GM12878 (cell line): Measurements from ENCODE around the gene PLAAT5. TPM values are rescaled to one million over a fixed set of nuclear protein-coding genes. Genes with fewer than 3 reads are reported as not detected.

Experiments
- ATAC-seq: fragments of 200-7000 bp; cut with Tn5 transposase; 3 replicates; pipeline ENCODE4 v1.9.1; 2020; ENCODE audit warnings: mild to moderate bottlenecking, moderate library complexity
- BruUV-seq: library from RNA; stranded (reverse); fragments of 400-500 nt; replicated peaks from 2 replicates; lab custom pipeline; 2021; lab: Mats Ljungman, UMichigan
- CTCF ChIA-PET: fragments of 300-600 bp; sonication (Branson Sonifier 250); formaldehyde crosslinking; extraction: SDS; loops from one replicate; lab custom pipeline; 2021; ENCODE audit warnings: inconsistent platforms; lab: Yijun Ruan, JAX
- POLR2A ChIA-PET: fragments of 350-600 bp; formaldehyde crosslinking; extraction: SDS; loops from one replicate; lab custom pipeline; 2021; ENCODE audit warnings: inconsistent platforms; lab: Charles Lee
- RAD21 ChIA-PET: fragments of 300-600 bp; sonication (Branson Sonifier 250); formaldehyde crosslinking; loops from one replicate; lab custom pipeline; 2023; ENCODE audit warnings: antibody characterized with exemption; ENCODE audit not compliant: unreplicated experiment; lab: Charles Lee
- SMC1A ChIA-PET: fragments of 300-600 bp; sonication (Branson Sonifier 250); formaldehyde crosslinking; loops from one replicate; lab custom pipeline; 2023; ENCODE audit not compliant: unreplicated experiment, uncharacterized antibody; lab: Charles Lee
- DNase-seq: peaks from one replicate; pipeline ENCODE4 v3.0.0-alpha.2; 2011; ENCODE audit warnings: low read depth, low spot score
- FAIRE-seq: peaks from 3 replicates; lab custom pipeline; 2011; peaks lifted over from hg19 to GRCh38; lab: Jason Lieb, UNC
- H2AFZ ChIP-seq: 2 replicates; pipeline ENCODE4 v1.6.0; 2011; ENCODE audit warnings: low read depth, low read length, control low read depth; ENCODE audit not compliant: control insufficient read depth
- H3K27ac ChIP-seq: 2 replicates; pipeline ENCODE4 v1.5.1; 2011; ENCODE audit warnings: control low read depth; ENCODE audit not compliant: control insufficient read depth, insufficient read depth
- H3K27me3 ChIP-seq, 2 experiments: replicated peaks in 1 of 2; 2 replicates each; pipeline versions ENCODE4 v1.6.0 to v1.6.1; 2011; ENCODE audit warnings: low read length in 1 of 2; ENCODE audit not compliant: control insufficient read depth in 2 of 2, insufficient read depth in 2 of 2
- H3K36me3 ChIP-seq, 2 experiments: 2 replicates each; pipeline ENCODE4 v1.5.1; 2011; ENCODE audit warnings: low read length in 1 of 2; ENCODE audit not compliant: control insufficient read depth in 2 of 2, insufficient read depth in 2 of 2
- H3K4me1 ChIP-seq: 2 replicates; pipeline ENCODE4 v1.6.1; 2011; ENCODE audit warnings: mild to moderate bottlenecking, low read length, moderate library complexity, mixed read lengths; ENCODE audit not compliant: control insufficient read depth, insufficient read depth
- H3K4me2 ChIP-seq: 2 replicates; pipeline ENCODE4 v1.6.0; 2011; ENCODE audit warnings: control low read depth; ENCODE audit not compliant: control insufficient read depth, insufficient read depth
- H3K4me3 ChIP-seq: fragments of 200-600 bp; sonication (generic); 2 replicates; pipeline ENCODE4 v1.5.1; 2016
- H3K79me2 ChIP-seq: 2 replicates; pipeline ENCODE4 v1.6.0; 2011; ENCODE audit warnings: low read length; ENCODE audit not compliant: control insufficient read depth, insufficient read depth
- H3K9ac ChIP-seq: 2 replicates; pipeline ENCODE4 v1.8.0; 2011; ENCODE audit warnings: low read length, control low read depth, mixed read lengths; ENCODE audit not compliant: control insufficient read depth, insufficient read depth
- H3K9me3 ChIP-seq: replicated peaks from 3 replicates; pipeline ENCODE4 v1.5.1; 2011; ENCODE audit warnings: mild to moderate bottlenecking, low read length; ENCODE audit not compliant: control insufficient read depth, insufficient read depth
- H4K20me1 ChIP-seq: 2 replicates; pipeline ENCODE4 v1.6.0; 2011; ENCODE audit not compliant: control insufficient read depth, insufficient read depth
- BACH1 ChIP-seq: fragments of 450-650 bp; IDR thresholded peaks from 2 replicates; pipeline ENCODE4 v1.6.1; 2017; ENCODE audit warnings: mild to moderate bottlenecking, borderline replicate concordance
- DPF2 ChIP-seq: fragments of 450-650 bp; IDR thresholded peaks from 2 replicates; pipeline ENCODE4 v1.6.1; 2017; ENCODE audit warnings: mild to moderate bottlenecking
- GATAD2B ChIP-seq: fragments of 450-650 bp; conservative IDR thresholded peaks from 2 replicates; pipeline ENCODE4 v1.6.1; 2017; ENCODE audit warnings: low read depth, mild to moderate bottlenecking, moderate library complexity
- RAD51 ChIP-seq: fragments of 450-650 bp; IDR thresholded peaks from 2 replicates; pipeline ENCODE4 v1.6.1; 2016; ENCODE audit warnings: moderate library complexity, mild to moderate bottlenecking, inconsistent platforms
- ZZZ3 ChIP-seq: IDR thresholded peaks from 2 replicates; pipeline ENCODE4 v1.6.1; 2011; ENCODE audit warnings: low read depth; ENCODE audit not compliant: control insufficient read depth, insufficient read length
- WGBS: methylation state at CpG from one replicate; pipeline ENCODE4 v1.1.6; 2016; ENCODE audit warnings: low lambda C conversion rate; ENCODE audit not compliant: insufficient replicate concordance, insufficient coverage; ENCODE audit errors: missing lambda C conversion rate; 5-methylcytosine and 5-hydroxymethylcytosine counted together
- in situ Hi-C: fragments of 300-500 bp; cut with MboI; formaldehyde crosslinking; loops from 9 replicates; pipeline ENCODE4 v1.14.3; 2018; ENCODE audit warnings: mixed read lengths
- intact Hi-C: fragments of 100-400 bp; cut with micrococcal nuclease; formaldehyde crosslinking; loops from one replicate; pipeline ENCODE4 v1.14.2; 2022; ENCODE audit not compliant: unreplicated experiment
- polyA plus RNA-seq, 11 experiments: library from polyadenylated mRNA; depleted of rRNA in 4 of 11; unstranded in 6 of 11; stranded (reverse) in 5 of 11; fragments of >200 nt; fragmentation: Nextera tagmentation in 4 of 11; fragmentation: Illumina TruSeq in 1 of 11; extraction: Ambion mirVana in 4 of 11; extraction: Trizol in 1 of 11; gene quantifications; 1 replicate in 1 of 11; 2 replicates in 10 of 11; pipeline versions ENCODE4 v1.2.1 to v1.2.3, GENCODE V29; 2011 to 2016; ENCODE audit warnings: inconsistent platforms in 2 of 11, missing spikeins in 2 of 11, low read depth in 1 of 11
- total RNA-seq, 4 experiments: library from RNA; depleted of rRNA in 3 of 4; stranded (reverse); fragments of >200 nt in 3 of 4; fragmentation: Illumina TruSeq in 1 of 4; extraction: Trizol in 1 of 4; gene quantifications; 2 replicates each; pipeline versions ENCODE4 v1.2.1 to v1.2.3, GENCODE V29; 2013 to 2021
- TF ChIP-seq, protein P1 (sequence below): IDR thresholded peaks from 2 replicates; pipeline ENCODE4 v1.6.1; 2012; ENCODE audit warnings: low read depth, low read length, improper control_type of control experiment
- TF ChIP-seq, protein P2 (sequence below): IDR thresholded peaks from 2 replicates; pipeline ENCODE4 v1.6.1; 2011; ENCODE audit warnings: low read depth, mild to moderate bottlenecking, low read length, moderate library complexity, borderline replicate concordance; ENCODE audit errors: extremely low read depth

PLAAT5 gene
- total and polyA plus RNA-seq, 10 of the 15 experiments (the other 5 are each of a cell fraction or from before 2014, with no cell fraction given) = not detected

DNA sequence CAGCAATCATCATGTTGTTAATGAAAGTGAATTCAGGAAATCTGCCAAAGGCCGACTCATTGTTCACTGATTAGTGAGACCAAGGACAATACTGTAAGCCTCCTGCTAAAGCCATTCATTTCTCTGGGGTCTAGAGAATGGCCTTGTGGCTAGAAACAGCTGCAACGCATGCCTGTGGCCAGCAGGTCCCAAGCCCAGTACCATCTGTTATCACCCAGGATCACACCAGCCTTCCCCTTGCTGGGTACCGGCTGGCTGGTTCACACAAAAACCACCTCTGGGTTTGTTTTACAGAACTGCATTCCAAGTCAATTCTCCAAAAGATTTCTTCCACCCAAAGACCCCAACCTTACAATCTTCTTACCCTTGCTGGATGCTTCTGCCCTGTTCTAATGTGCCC, 1.1 kb downstream of the PLAAT5 start:
- FAIRE-seq (no peak), ATAC-seq (no peak), DNase-seq (no peak)
- Histone ChIP-seq H3K27ac (no peak overlapping the region), H3K79me2 (no peaks in the 10 kb centered on the region), H4K20me1 (no peaks in the 10 kb centered on the region), H2AFZ (no peak overlapping the region), H3K9me3 (peaks cover 2% of the 10 kb centered on the region; the same call in 2 of the 3 replicates), H3K27me3 (peaks cover 3 to 8% of the 10 kb centered on the region in 2 experiments; a peak in 3 of 4 replicates), H3K4me1 (no peaks in the 10 kb centered on the region), H3K9ac (no peak overlapping the region), H3K4me3 (no peak overlapping the region), H3K4me2 (no peak overlapping the region), H3K36me3 (no peaks in the 10 kb centered on the region)
- ChIA-PET POLR2A (no interaction called here), CTCF (interaction anchor here (0.5 to 6.0 kb wide), 2 partner anchors 10 to 26 kb away, joined by 3 to 25 read pairs; no protein-coding TSS in a partner anchor), RAD21 (interaction anchor here (1.6 kb wide), 1 partner anchor 11 kb away, joined by 7 read pairs; no protein-coding TSS in a partner anchor), SMC1A (interaction anchor here (0.8 to 1.9 kb wide), 4 partner anchors 9 to 144 kb away, joined by 3 to 7 read pairs (median 4); no protein-coding TSS in a partner anchor)
- intact Hi-C loops = no loop called here
- no TSS peak for BruUV-seq
- TF ChIP-seq DPF2 (no peak), GATAD2B (no peak), BACH1 (no peak), ZZZ3 (no peak), RAD51 (no peak)
- TF ChIP-seq, protein P1, sequence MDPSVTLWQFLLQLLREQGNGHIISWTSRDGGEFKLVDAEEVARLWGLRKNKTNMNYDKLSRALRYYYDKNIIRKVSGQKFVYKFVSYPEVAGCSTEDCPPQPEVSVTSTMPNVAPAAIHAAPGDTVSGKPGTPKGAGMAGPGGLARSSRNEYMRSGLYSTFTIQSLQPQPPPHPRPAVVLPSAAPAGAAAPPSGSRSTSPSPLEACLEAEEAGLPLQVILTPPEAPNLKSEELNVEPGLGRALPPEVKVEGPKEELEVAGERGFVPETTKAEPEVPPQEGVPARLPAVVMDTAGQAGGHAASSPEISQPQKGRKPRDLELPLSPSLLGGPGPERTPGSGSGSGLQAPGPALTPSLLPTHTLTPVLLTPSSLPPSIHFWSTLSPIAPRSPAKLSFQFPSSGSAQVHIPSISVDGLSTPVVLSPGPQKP = no peak
- TF ChIP-seq, protein P2, sequence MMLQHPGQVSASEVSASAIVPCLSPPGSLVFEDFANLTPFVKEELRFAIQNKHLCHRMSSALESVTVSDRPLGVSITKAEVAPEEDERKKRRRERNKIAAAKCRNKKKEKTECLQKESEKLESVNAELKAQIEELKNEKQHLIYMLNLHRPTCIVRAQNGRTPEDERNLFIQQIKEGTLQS = no peak
- WGBS = 23% methylated on average over 3 of the region's 3 CpGs
- in situ Hi-C loops = no loop called here
